Measurements from ENCODE around the gene DUSP23.

The DUSP23 gene

DNA sequence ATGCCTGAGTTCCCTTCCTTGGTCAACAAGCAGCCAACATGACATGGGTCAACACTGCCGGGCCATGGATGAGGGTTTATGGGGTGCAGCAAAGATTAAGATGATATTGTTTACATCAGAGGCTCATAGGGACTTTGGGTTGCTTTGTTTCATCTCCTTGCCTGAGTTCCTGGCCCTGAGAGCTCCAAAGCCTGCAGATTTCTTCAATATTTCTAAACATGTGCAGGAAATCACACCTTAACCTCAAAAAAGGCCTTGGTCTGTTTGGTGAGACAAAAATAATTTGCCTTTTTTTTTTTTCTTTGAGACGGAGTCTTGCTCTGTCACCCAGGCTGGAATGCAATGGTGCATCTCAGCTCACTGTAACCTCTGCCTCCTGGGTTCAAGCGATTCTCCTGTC, 46.8 kb downstream of the DUSP23 start:
- TF ChIP-seq ZFX (IDR thresholded peaks at IDR 0.05; ENCODE audit: borderline replicate concordance) = no peak
- TF ChIP-seq, protein P1, sequence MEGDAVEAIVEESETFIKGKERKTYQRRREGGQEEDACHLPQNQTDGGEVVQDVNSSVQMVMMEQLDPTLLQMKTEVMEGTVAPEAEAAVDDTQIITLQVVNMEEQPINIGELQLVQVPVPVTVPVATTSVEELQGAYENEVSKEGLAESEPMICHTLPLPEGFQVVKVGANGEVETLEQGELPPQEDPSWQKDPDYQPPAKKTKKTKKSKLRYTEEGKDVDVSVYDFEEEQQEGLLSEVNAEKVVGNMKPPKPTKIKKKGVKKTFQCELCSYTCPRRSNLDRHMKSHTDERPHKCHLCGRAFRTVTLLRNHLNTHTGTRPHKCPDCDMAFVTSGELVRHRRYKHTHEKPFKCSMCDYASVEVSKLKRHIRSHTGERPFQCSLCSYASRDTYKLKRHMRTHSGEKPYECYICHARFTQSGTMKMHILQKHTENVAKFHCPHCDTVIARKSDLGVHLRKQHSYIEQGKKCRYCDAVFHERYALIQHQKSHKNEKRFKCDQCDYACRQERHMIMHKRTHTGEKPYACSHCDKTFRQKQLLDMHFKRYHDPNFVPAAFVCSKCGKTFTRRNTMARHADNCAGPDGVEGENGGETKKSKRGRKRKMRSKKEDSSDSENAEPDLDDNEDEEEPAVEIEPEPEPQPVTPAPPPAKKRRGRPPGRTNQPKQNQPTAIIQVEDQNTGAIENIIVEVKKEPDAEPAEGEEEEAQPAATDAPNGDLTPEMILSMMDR (IDR thresholded peaks at IDR 0.05) = no peak
- H3K27ac ChIP-seq = no peak overlapping the region

DNA sequence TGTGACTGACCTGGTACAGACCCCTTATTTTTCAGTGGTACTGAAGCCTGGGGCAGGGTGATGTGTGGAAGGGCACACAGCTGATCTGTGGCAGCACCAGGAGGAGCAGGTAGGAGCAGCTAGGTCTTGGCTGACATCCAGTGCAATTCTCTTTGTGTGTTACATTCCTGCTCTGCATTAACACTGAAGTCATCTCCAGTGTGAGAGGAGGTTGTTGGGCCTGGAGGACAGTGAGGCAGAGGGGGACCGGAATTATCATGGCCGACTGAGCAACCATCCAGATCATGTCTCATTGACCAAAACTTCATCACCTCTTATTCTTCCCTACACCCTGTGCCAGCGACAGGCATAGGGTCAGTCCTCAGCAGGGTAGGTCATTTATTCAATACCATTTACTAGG, 47.4 kb downstream of the DUSP23 start:
- H3K27ac ChIP-seq = no peak overlapping the region
- TF ChIP-seq, protein P1 (IDR thresholded peaks at IDR 0.05) = no peak
- no peak for TF ChIP-seq ZFX (IDR thresholded peaks at IDR 0.05; ENCODE audit: borderline replicate concordance)

DNA sequence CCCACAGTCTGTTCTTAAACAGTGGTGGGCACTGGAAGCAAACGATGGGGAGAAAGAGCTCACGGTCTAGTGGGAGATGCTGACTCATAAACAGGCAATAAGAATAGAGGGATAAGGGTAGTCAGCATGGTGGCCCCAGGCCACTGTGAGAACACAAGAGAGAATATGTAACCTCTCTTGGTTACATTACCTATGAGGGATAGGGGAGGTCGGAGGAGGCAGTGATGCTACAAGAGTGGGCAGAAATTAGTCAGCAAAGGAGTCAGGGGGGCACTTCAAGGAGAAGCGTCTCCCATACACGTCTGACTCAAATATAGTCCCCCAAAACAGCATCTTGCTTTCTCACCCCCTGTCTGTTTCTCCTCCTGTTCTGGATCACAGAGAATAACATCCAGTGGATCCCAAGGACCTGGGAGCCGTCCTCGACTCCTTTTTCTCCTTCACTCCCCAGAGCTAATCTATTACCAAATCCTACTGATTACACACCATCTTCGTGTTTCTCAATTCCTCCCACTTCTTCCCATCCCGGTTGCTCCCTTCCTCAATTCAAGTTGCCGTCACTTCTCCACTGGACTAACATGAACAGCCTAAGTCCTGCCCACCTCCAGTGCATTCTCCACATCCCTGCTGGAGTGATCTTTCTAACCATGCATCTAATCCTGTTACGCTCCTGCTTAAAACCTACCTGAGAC, 48.0 kb downstream of the DUSP23 start:
- no peak for TF ChIP-seq ZFX (IDR thresholded peaks at IDR 0.05; ENCODE audit: borderline replicate concordance)
- TF ChIP-seq, protein P1 (IDR thresholded peaks at IDR 0.05) = no peak
- no peak overlapping the region for H3K27ac ChIP-seq

DNA sequence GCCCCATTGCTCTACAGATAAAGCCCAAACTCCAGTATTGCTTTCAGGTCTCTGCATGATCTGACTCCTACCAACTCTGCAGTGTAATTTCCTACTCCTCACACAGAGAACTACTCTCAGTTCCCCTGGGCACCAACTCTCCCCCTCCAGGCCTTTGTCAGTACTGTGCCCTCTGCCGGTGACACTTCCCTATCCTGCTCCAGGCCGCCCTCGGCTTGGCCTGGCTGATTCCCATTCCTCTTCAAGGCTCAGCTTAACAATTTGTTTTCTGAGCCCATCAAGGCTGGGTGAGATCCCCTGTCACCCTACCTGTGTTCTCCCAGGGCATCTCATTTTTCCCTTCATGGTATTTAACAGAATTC, 48.5 kb downstream of the DUSP23 start:
- H3K27ac ChIP-seq = no peak overlapping the region
- TF ChIP-seq, protein P1 (IDR thresholded peaks at IDR 0.05) = peak; percentile 80
- no peak for TF ChIP-seq ZFX (IDR thresholded peaks at IDR 0.05; ENCODE audit: borderline replicate concordance)

DNA sequence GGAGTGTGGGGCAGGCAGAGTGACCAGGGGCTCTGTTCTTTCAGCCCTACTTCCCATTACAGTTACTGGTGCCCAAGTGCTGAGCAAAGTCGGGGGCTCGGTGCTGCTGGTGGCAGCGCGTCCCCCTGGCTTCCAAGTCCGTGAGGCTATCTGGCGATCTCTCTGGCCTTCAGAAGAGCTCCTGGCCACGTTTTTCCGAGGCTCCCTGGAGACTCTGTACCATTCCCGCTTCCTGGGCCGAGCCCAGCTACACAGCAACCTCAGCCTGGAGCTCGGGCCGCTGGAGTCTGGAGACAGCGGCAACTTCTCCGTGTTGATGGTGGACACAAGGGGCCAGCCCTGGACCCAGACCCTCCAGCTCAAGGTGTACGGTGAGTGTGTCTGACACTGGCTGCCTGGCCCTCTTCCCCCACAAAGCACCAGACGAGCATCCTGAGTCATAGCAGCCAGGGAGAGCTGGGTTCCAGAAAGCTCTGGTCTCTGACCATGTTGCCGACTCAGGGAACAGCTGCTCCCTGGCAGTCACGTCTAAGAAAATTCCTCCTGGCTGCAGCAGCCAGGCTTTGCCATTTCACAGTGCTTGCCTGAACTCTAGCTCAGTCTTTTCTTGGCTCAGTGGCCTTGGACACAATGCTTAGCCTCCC, 49.2 kb downstream of the DUSP23 start:
- TF ChIP-seq, protein P1 (IDR thresholded peaks at IDR 0.05) = no peak
- TF ChIP-seq ZFX (IDR thresholded peaks at IDR 0.05; ENCODE audit: borderline replicate concordance) = no peak
- H3K27ac ChIP-seq = no peak overlapping the region

DNA sequence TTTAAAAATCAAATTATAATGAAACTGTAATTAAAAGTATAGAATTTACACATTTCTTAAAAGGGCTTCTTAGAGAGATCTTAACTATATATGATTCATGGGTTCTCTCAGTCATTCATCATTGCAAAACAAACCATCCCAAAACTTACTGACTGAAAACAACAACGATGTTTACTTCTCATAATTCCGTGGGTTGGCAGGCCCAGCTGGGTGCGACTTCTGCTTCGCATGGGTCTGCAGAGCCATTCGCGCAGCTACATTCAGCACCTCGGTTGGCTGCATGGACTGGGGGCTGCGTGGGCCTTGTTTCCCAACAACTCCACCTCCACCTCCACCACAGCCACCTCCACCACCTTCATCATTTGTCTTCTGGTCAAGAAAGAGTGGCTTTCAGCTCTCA, 50.0 kb downstream of the DUSP23 start:
- H3K27ac ChIP-seq = no peak overlapping the region

More for the DNA sequence above, 50.0 kb downstream of the DUSP23 start:
- TF ChIP-seq, protein P1 (IDR thresholded peaks at IDR 0.05) = no peak
- no peak for TF ChIP-seq ZFX (IDR thresholded peaks at IDR 0.05; ENCODE audit: borderline replicate concordance)

Data from 22Rv1 (cell line).